GM23338 (cell line): ENCODE measurements around the gene AFF3. TPM values are rescaled to one million over a fixed set of nuclear protein-coding genes. Genes with fewer than 3 reads are reported as not detected.

Experiments
- ATAC-seq: fragments of 200-7000 bp; cut with Tn5 transposase; 3 replicates; pipeline ENCODE4 v1.9.1; 2020
- DNase-seq: peaks from one replicate; pipeline ENCODE4 v3.0.0-alpha.2; 2015; ENCODE audit warnings: low spot score
- H2AFZ ChIP-seq: fragments of 200-600 bp; sonication (generic); 2 replicates; pipeline ENCODE4 v1.8.0; 2016; ENCODE audit warnings: antibody characterized with exemption, mild to moderate bottlenecking, moderate library complexity
- H3F3A ChIP-seq: fragments of 200-600 bp; sonication (generic); replicated peaks from 2 replicates; pipeline ENCODE4 v1.8.0; 2017; ENCODE audit warnings: antibody characterized with exemption, mixed run types, low read depth
- H3K27ac ChIP-seq: fragments of 200-600 bp; sonication (generic); 2 replicates; pipeline ENCODE4 v1.6.1; 2016; ENCODE audit warnings: low read depth
- H3K27me3 ChIP-seq: fragments of 200-600 bp; sonication (generic); 2 replicates; pipeline ENCODE4 v1.8.0; 2016; ENCODE audit warnings: mild to moderate bottlenecking, mixed run types, moderate library complexity; ENCODE audit not compliant: insufficient read depth
- H3K36me3 ChIP-seq: fragments of 200-600 bp; sonication (generic); 2 replicates; pipeline ENCODE4 v1.8.0; 2016; ENCODE audit warnings: mild to moderate bottlenecking; ENCODE audit not compliant: insufficient read depth
- H3K4me1 ChIP-seq: fragments of 200-600 bp; sonication (generic); 2 replicates; pipeline ENCODE4 v1.8.0; 2016; ENCODE audit warnings: mild to moderate bottlenecking, moderate library complexity; ENCODE audit not compliant: insufficient read depth
- H3K4me2 ChIP-seq: fragments of 200-600 bp; sonication (generic); 2 replicates; pipeline ENCODE4 v1.7.1; 2017; ENCODE audit warnings: mixed run types
- H3K4me3 ChIP-seq: fragments of 200-600 bp; sonication (generic); 2 replicates; pipeline ENCODE4 v1.6.1; 2016; ENCODE audit warnings: mixed run types
- H3K79me2 ChIP-seq: fragments of 200-600 bp; sonication (generic); replicated peaks from 2 replicates; pipeline ENCODE4 v1.8.0; 2017; ENCODE audit warnings: mild to moderate bottlenecking; ENCODE audit not compliant: insufficient read depth
- H3K9me2 ChIP-seq: fragments of 200-600 bp; sonication (generic); 2 replicates; pipeline ENCODE4 v1.8.0; 2017; ENCODE audit not compliant: insufficient read depth
- H4K20me1 ChIP-seq: fragments of 200-600 bp; sonication (generic); replicated peaks from 2 replicates; pipeline ENCODE4 v1.8.0; 2017; ENCODE audit warnings: mild to moderate bottlenecking; ENCODE audit not compliant: insufficient read depth
- H3K27ac Mint-ChIP-seq: 2 replicates; pipeline ENCODE4 v1.8.0; 2020; ENCODE audit warnings: inconsistent platforms, mild to moderate bottlenecking, moderate library complexity, mixed read lengths
- H3K27me3 Mint-ChIP-seq: 3 replicates; pipeline ENCODE4 v1.8.0; 2022; ENCODE audit warnings: low read depth, mild to moderate bottlenecking, moderate library complexity, mixed read lengths, inconsistent platforms; ENCODE audit not compliant: insufficient read depth, poor library complexity
- H3K36me3 Mint-ChIP-seq: 3 replicates; pipeline ENCODE4 v1.8.0; 2021; ENCODE audit warnings: low read depth, mild to moderate bottlenecking, inconsistent platforms, moderate library complexity, mixed read lengths
- H3K4me1 Mint-ChIP-seq: 3 replicates; pipeline ENCODE4 v1.8.0; 2020; ENCODE audit warnings: mild to moderate bottlenecking, inconsistent platforms, mixed read lengths
- H3K4me3 Mint-ChIP-seq: 3 replicates; pipeline ENCODE4 v1.8.0; 2021; ENCODE audit warnings: moderate library complexity, mild to moderate bottlenecking, inconsistent platforms, mixed read lengths
- H3K9me3 Mint-ChIP-seq: 3 replicates; pipeline ENCODE4 v1.8.0; 2020; ENCODE audit warnings: moderate library complexity, mild to moderate bottlenecking, inconsistent platforms, mixed read lengths
- CTCF ChIP-seq, 2 experiments: fragments of 200-600 bp in 1 of 2; sonication (generic) in 1 of 2; conservative IDR thresholded peaks; 2 replicates each; pipeline versions ENCODE4 v1.5.1 to v1.6.1; 2016 to 2017; ENCODE audit warnings: antibody characterized with exemption in 2 of 2, low read depth in 2 of 2, mild to moderate bottlenecking in 2 of 2, moderate library complexity in 1 of 2
- NANOG ChIP-seq: IDR thresholded peaks from 2 replicates; pipeline ENCODE4 v1.6.1; 2016; ENCODE audit warnings: antibody characterized with exemption, borderline replicate concordance
- STAT1 ChIP-seq: IDR thresholded peaks from one replicate; pipeline ENCODE4 v1.6.1; 2016; ENCODE audit warnings: antibody characterized with exemption; ENCODE audit not compliant: unreplicated experiment
- polyA plus RNA-seq: library from polyadenylated mRNA; unstranded; fragments of >200 nt; fragmentation: Nextera tagmentation; extraction: Ambion mirVana; gene quantifications from 2 replicates; pipeline ENCODE4 v1.2.1, GENCODE V29; 2016
- total RNA-seq: library from RNA; depleted of rRNA; stranded (reverse); fragments of >200 nt; shearing (Covaris generic); gene quantifications from 2 replicates; pipeline ENCODE4 v1.2.3, GENCODE V29; 2014
- TF ChIP-seq, protein P1 (sequence below): IDR thresholded peaks from one replicate; pipeline ENCODE4 v1.6.1; 2018; ENCODE audit warnings: antibody characterized with exemption; ENCODE audit not compliant: unreplicated experiment
- TF ChIP-seq, protein P2 (sequence below): fragments of 250-450 bp; sonication (Bioruptor Pico); IDR thresholded peaks from 2 replicates; pipeline ENCODE4 v1.5.0; 2020; ENCODE audit warnings: mild to moderate bottlenecking, moderate library complexity

AFF3 gene
- total and polyA plus RNA-seq, 2 experiments from 2014 or later = 0.73 to 1.4 TPM

DNA sequence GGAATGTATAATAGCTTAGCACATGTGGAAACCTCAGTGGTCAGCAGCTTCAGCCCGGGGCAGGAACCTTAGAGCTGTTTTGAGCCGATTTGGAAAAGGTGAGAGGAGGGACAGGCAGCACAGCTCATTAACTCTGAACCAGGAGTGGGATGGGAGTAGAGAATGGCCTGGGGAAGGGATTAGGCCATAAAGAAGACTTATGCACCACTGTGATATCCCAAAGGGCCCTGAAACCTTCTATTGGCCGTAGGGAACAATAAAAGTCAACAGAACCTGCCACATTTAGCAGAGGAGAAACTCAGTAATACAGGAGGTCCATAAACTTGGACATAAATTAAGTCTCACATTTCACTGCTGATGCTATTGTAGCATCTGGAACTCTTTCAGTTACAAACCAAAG lies 528.4 kb downstream of the AFF3 start:
- Mint-ChIP-seq H3K27me3 (peaks cover 2% of the 10 kb centered on the region), H3K9me3 (no peaks in the 10 kb centered on the region), H3K27ac (no peak overlapping the region), H3K4me3 (no peak overlapping the region), H3K4me1 (no peaks in the 10 kb centered on the region), H3K36me3 (no peaks in the 10 kb centered on the region)
- Histone ChIP-seq H3K4me2 (no peak overlapping the region), H3K9me2 (no peaks in the 10 kb centered on the region), H3K27me3 (no peaks in the 10 kb centered on the region), H2AFZ (no peak overlapping the region), H3K27ac (no peak overlapping the region), H4K20me1 (no peaks in the 10 kb centered on the region), H3K4me1 (no peaks in the 10 kb centered on the region), H3K36me3 (no peaks in the 10 kb centered on the region), H3K79me2 (no peaks in the 10 kb centered on the region), H3K4me3 (no peak overlapping the region), H3F3A (no peaks in the 10 kb centered on the region)
- ATAC-seq (no peak), DNase-seq (no peak)
- TF ChIP-seq, protein P1, sequence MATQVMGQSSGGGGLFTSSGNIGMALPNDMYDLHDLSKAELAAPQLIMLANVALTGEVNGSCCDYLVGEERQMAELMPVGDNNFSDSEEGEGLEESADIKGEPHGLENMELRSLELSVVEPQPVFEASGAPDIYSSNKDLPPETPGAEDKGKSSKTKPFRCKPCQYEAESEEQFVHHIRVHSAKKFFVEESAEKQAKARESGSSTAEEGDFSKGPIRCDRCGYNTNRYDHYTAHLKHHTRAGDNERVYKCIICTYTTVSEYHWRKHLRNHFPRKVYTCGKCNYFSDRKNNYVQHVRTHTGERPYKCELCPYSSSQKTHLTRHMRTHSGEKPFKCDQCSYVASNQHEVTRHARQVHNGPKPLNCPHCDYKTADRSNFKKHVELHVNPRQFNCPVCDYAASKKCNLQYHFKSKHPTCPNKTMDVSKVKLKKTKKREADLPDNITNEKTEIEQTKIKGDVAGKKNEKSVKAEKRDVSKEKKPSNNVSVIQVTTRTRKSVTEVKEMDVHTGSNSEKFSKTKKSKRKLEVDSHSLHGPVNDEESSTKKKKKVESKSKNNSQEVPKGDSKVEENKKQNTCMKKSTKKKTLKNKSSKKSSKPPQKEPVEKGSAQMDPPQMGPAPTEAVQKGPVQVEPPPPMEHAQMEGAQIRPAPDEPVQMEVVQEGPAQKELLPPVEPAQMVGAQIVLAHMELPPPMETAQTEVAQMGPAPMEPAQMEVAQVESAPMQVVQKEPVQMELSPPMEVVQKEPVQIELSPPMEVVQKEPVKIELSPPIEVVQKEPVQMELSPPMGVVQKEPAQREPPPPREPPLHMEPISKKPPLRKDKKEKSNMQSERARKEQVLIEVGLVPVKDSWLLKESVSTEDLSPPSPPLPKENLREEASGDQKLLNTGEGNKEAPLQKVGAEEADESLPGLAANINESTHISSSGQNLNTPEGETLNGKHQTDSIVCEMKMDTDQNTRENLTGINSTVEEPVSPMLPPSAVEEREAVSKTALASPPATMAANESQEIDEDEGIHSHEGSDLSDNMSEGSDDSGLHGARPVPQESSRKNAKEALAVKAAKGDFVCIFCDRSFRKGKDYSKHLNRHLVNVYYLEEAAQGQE = no peak
- TF ChIP-seq, protein P2, sequence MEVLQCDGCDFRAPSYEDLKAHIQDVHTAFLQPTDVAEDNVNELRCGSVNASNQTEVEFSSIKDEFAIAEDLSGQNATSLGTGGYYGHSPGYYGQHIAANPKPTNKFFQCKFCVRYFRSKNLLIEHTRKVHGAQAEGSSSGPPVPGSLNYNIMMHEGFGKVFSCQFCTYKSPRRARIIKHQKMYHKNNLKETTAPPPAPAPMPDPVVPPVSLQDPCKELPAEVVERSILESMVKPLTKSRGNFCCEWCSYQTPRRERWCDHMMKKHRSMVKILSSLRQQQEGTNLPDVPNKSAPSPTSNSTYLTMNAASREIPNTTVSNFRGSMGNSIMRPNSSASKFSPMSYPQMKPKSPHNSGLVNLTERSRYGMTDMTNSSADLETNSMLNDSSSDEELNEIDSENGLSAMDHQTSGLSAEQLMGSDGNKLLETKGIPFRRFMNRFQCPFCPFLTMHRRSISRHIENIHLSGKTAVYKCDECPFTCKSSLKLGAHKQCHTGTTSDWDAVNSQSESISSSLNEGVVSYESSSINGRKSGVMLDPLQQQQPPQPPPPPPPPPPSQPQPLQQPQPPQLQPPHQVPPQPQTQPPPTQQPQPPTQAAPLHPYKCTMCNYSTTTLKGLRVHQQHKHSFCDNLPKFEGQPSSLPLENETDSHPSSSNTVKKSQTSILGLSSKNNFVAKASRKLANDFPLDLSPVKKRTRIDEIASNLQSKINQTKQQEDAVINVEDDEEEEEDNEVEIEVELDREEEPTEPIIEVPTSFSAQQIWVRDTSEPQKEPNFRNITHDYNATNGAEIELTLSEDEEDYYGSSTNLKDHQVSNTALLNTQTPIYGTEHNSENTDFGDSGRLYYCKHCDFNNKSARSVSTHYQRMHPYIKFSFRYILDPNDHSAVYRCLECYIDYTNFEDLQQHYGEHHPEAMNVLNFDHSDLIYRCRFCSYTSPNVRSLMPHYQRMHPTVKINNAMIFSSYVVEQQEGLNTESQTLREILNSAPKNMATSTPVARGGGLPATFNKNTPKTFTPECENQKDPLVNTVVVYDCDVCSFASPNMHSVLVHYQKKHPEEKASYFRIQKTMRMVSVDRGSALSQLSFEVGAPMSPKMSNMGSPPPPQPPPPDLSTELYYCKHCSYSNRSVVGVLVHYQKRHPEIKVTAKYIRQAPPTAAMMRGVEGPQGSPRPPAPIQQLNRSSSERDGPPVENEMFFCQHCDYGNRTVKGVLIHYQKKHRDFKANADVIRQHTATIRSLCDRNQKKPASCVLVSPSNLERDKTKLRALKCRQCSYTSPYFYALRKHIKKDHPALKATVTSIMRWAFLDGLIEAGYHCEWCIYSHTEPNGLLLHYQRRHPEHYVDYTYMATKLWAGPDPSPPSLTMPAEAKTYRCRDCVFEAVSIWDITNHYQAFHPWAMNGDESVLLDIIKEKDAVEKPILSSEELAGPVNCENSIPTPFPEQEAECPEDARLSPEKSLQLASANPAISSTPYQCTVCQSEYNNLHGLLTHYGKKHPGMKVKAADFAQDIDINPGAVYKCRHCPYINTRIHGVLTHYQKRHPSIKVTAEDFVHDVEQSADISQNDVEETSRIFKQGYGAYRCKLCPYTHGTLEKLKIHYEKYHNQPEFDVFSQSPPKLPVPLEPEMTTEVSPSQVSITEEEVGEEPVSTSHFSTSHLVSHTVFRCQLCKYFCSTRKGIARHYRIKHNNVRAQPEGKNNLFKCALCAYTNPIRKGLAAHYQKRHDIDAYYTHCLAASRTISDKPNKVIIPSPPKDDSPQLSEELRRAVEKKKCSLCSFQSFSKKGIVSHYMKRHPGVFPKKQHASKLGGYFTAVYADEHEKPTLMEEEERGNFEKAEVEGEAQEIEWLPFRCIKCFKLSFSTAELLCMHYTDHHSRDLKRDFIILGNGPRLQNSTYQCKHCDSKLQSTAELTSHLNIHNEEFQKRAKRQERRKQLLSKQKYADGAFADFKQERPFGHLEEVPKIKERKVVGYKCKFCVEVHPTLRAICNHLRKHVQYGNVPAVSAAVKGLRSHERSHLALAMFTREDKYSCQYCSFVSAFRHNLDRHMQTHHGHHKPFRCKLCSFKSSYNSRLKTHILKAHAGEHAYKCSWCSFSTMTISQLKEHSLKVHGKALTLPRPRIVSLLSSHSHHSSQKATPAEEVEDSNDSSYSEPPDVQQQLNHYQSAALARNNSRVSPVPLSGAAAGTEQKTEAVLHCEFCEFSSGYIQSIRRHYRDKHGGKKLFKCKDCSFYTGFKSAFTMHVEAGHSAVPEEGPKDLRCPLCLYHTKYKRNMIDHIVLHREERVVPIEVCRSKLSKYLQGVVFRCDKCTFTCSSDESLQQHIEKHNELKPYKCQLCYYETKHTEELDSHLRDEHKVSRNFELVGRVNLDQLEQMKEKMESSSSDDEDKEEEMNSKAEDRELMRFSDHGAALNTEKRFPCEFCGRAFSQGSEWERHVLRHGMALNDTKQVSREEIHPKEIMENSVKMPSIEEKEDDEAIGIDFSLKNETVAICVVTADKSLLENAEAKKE = no peak
- TF ChIP-seq CTCF (conservative IDR thresholded peaks at IDR 0.05; ENCODE audit: low read depth in 2 of 2) (no peak), NANOG (no peak), STAT1 (no peak)
